Heart left ventricle (tissue), 13 donors: ENCODE measurements around the gene VPS33A.

ENCODE experiments used
- POLR2A ChIP-seq, 2 donors: fragments of 450-650 bp; IDR thresholded peaks; one replicate each; pipeline ENCODE4 v1.6.1; 2017; ENCODE audit warnings: antibody characterized with exemption in 2 of 2, mild to moderate bottlenecking in 2 of 2, moderate library complexity in 2 of 2
- TF ChIP-seq, protein P1 (sequence below), 12 donors: fragments of 200-600 bp; sonication (generic) in 4 of 12; IDR thresholded peaks; one replicate each; pipeline versions ENCODE4 v1.5.0 to v1.8.0; 2018 to 2022; ENCODE audit warnings: antibody characterized with exemption in 12 of 12, mild to moderate bottlenecking in 5 of 12
- donor health status: ischemic (EF 13 %, LVEDD 7.1; RV severe dilation, severe dysfunction).
- donor health status: DM: no; HTN: yes; CAD: no.
- donor health status: DM: no; HTN: no; CAD: no.
- donor health status: ischemic (EF 25% LVEDD 6.9; RV normal size, moderate dysfunction).
- donor health status: ischemic (EF 25% LVEDD 5.7; RV mildly dilated, moderate dysfunction).
- donor health status: ischemic (EF 35%, LVEDD 5.7; RV mildly dilated, moderate dysfunction).
- donor health status: nonischemic (EF 11% LVEDD 7.7; RV severe dilation, severe dysfunction).
- donor health status: DM: yes; HTN: yes; CAD: no.
- donor health status: PGD.
- donor health status: ischemic (EF 29% LVEDD 5.4; RV normal size, mild dysfunction).
- donor health status: nonischemic (EF 23%, LVEDD 6.1; RV moderate dilation, normal function).

DNA sequence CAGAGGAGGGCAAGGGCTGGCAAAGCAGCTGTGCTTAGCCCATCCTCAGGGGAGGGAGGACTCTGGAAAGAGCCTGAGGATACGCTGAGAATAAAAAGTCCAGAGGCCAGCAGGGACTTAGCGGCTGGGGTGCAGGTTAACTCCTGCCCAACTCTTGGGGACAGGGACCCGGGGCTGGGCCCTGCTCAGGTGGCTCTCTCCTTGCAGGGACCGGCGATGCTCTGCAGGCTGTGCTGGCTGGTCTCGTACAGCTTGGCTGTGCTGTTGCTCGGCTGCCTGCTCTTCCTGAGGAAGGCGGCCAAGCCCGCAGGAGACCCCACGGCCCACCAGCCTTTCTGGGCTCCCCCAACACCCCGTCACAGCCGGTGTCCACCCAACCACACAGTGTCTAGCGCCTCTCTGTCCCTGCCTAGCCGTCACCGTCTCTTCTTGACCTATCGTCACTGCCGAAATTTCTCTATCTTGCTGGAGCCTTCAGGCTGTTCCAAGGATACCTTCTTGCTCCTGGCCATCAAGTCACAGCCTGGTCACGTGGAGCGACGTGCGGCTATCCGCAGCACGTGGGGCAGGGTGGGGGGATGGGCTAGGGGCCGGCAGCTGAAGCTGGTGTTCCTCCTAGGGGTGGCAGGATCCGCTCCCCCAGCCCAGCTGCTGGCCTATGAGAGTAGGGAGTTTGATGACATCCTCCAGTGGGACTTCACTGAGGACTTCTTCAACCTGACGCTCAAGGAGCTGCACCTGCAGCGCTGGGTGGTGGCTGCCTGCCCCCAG lies 60.0 kb downstream of the VPS33A start:
- TF ChIP-seq, protein P1, sequence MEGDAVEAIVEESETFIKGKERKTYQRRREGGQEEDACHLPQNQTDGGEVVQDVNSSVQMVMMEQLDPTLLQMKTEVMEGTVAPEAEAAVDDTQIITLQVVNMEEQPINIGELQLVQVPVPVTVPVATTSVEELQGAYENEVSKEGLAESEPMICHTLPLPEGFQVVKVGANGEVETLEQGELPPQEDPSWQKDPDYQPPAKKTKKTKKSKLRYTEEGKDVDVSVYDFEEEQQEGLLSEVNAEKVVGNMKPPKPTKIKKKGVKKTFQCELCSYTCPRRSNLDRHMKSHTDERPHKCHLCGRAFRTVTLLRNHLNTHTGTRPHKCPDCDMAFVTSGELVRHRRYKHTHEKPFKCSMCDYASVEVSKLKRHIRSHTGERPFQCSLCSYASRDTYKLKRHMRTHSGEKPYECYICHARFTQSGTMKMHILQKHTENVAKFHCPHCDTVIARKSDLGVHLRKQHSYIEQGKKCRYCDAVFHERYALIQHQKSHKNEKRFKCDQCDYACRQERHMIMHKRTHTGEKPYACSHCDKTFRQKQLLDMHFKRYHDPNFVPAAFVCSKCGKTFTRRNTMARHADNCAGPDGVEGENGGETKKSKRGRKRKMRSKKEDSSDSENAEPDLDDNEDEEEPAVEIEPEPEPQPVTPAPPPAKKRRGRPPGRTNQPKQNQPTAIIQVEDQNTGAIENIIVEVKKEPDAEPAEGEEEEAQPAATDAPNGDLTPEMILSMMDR (IDR thresholded peaks at IDR 0.05), result no peak
- no peak for TF ChIP-seq POLR2A (IDR thresholded peaks at IDR 0.05)
